ENCODE data around the gene CALHM3.

DNA sequence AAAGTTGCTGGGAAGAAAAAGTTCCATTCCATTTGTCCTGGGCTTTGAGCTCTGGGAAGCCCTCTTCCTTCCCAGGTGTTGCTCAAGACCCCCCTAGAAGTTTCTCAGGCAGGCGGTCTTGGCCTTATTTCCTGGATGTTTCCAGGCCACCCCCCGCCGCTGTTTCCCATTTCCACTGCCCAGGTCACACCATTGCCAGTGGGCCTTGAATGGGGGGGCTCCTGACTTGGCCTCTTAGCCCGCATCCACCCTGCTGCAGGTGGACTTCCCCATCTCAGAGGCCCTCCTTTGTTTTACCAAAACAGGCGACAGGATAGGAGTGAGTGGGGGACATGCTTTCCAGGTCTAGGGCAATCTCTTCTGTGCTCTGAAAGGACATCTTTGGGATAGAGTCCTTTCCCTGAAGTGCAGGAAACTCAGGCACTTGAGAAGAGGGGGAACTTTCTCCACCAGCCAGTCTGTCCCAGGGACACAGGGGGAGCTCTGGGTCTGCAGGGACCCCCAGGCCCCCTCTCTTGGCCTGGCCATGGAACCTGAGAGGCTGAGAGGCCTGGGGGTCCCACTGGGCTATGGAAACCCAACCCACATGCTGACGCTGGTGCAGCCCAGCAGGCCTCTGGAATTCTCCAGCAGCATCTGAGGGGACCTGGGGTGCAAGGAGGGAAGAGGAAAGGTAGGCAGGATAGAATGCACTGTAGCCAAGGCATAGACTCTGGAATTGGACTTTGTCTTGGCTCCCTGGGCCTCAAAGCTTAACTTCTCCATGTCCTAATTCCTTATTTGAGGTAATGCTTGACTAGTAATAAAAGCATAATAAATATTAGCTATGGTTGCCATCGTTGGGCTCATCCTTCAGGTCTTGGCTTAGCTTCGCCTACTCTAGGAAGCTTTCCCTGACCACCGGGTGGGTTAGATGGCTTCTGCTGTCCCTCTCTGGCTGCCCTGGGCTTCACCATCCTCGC is 32.0 kb upstream of the CALHM3 start:
- TF ChIP-seq, protein P1, sequence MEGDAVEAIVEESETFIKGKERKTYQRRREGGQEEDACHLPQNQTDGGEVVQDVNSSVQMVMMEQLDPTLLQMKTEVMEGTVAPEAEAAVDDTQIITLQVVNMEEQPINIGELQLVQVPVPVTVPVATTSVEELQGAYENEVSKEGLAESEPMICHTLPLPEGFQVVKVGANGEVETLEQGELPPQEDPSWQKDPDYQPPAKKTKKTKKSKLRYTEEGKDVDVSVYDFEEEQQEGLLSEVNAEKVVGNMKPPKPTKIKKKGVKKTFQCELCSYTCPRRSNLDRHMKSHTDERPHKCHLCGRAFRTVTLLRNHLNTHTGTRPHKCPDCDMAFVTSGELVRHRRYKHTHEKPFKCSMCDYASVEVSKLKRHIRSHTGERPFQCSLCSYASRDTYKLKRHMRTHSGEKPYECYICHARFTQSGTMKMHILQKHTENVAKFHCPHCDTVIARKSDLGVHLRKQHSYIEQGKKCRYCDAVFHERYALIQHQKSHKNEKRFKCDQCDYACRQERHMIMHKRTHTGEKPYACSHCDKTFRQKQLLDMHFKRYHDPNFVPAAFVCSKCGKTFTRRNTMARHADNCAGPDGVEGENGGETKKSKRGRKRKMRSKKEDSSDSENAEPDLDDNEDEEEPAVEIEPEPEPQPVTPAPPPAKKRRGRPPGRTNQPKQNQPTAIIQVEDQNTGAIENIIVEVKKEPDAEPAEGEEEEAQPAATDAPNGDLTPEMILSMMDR (IDR thresholded peaks at IDR 0.05): no peak
- TF ChIP-seq POLR2A (IDR thresholded peaks at IDR 0.05) (no peak), EP300 (IDR thresholded peaks at IDR 0.05) (no peak), POLR2AphosphoS5 (IDR thresholded peaks at IDR 0.05) (no peak)
